ENCODE measurements around the gene PRKG1. TPM values are rescaled to one million over a fixed set of nuclear protein-coding genes. Genes with fewer than 3 reads are reported as not detected.
A peak's percentile ranks its signal among the peaks of the same experiment; 100 is the strongest.

PRKG1 gene
- total RNA-seq, 4 donors from 2014 or later: 24.5 to 46.1 (median 37.1) TPM

- peak in 1 of 2 donors; percentile 50 for TF ChIP-seq POLR2AphosphoS5 (IDR thresholded peaks at IDR 0.05)
- no peak for TF ChIP-seq EP300 (IDR thresholded peaks at IDR 0.05)
- intact Hi-C loops (cut with DNase I): no loop called here
- 47% methylated on average over 2 of the region's 2 CpGs for WGBS
- Histone ChIP-seq H3K4me3 (no peak overlapping the region), H3K4me1 (peaks cover 0 to 18% (median 13%) of the 10 kb centered on the region in 4 donors), H3K9me3 (no peaks in the 10 kb centered on the region), H3K27me3 (no peaks in the 10 kb centered on the region), H3K36me3 (no peaks in the 10 kb centered on the region), H3K27ac (replicated peaks in 1 of 4) (peak overlapping the region in 3 of 4 donors; percentile 32 to 48 (median 36))
- no peak for DNase-seq (ENCODE audit: extremely low spot score)
These were observed 473.7 kb downstream of the PRKG1 start for GRCh38 chr10:51547941-51548340.

- no peak for DNase-seq (ENCODE audit: extremely low spot score)
- Histone ChIP-seq H3K9me3 (no peaks in the 10 kb centered on the region), H3K36me3 (no peaks in the 10 kb centered on the region), H3K4me1 (peaks cover 0 to 12% (median 8%) of the 10 kb centered on the region in 4 donors), H3K4me3 (no peak overlapping the region), H3K27ac (replicated peaks in 1 of 4) (no peak overlapping the region), H3K27me3 (no peaks in the 10 kb centered on the region)
- intact Hi-C loops (cut with DNase I): no loop called here
- TF ChIP-seq EP300 (IDR thresholded peaks at IDR 0.05) (no peak), CTCF (IDR thresholded peaks at IDR 0.05) (no peak), POLR2A (IDR thresholded peaks at IDR 0.05; ENCODE audit: low read depth) (no peak), POLR2AphosphoS5 (IDR thresholded peaks at IDR 0.05) (no peak)
These were observed 478.6 kb downstream of the PRKG1 start for GRCh38 chr10:51552879-51553278.

GRCh38 chr10:51564896-51565510, 490.7 kb downstream of the PRKG1 start:
- Histone ChIP-seq H3K4me1 (no peaks in the 10 kb centered on the region), H3K9me3 (no peaks in the 10 kb centered on the region), H3K27ac (replicated peaks in 1 of 4) (no peak overlapping the region), H3K27me3 (no peaks in the 10 kb centered on the region), H3K4me3 (no peak overlapping the region), H3K36me3 (no peaks in the 10 kb centered on the region)
- DNase-seq (ENCODE audit: extremely low spot score): no peak
- WGBS: 79% methylated on average over 2 of the region's 2 CpGs
- intact Hi-C loops (cut with DNase I): no loop called here
- TF ChIP-seq POLR2AphosphoS5 (IDR thresholded peaks at IDR 0.05) (no peak), EP300 (IDR thresholded peaks at IDR 0.05) (no peak), POLR2A (IDR thresholded peaks at IDR 0.05; ENCODE audit: low read depth) (no peak), CTCF (IDR thresholded peaks at IDR 0.05) (no peak)

- WGBS: 77% methylated on average over 3 of the region's 3 CpGs
- no peak for DNase-seq (ENCODE audit: extremely low spot score)
These were observed 493.0 kb downstream of the PRKG1 start for GRCh38 chr10:51567271-51567670.

GRCh38 chr10:51569467-51569866, 495.2 kb downstream of the PRKG1 start:
- H3K4me3 ChIP-seq: no peak overlapping the region
- no peak overlapping the region for H3K27ac ChIP-seq (replicated peaks in 1 of 4)
- no peak for DNase-seq (ENCODE audit: extremely low spot score)
- TF ChIP-seq EP300 (IDR thresholded peaks at IDR 0.05) (no peak), CTCF (IDR thresholded peaks at IDR 0.05) (no peak), POLR2AphosphoS5 (IDR thresholded peaks at IDR 0.05) (no peak), POLR2A (IDR thresholded peaks at IDR 0.05; ENCODE audit: low read depth) (no peak)
- no peaks in the 10 kb centered on the region for H3K27me3 ChIP-seq
- no peaks in the 10 kb centered on the region for H3K4me1 ChIP-seq
- H3K9me3 ChIP-seq: no peaks in the 10 kb centered on the region
- 82% methylated on average over 3 of the region's 3 CpGs for WGBS
- no peaks in the 10 kb centered on the region for H3K36me3 ChIP-seq
- intact Hi-C loops (cut with DNase I): no loop called here

More at GRCh38 chr10:51567271-51567670, 493.0 kb downstream of the PRKG1 start:
- TF ChIP-seq POLR2AphosphoS5 (IDR thresholded peaks at IDR 0.05) (no peak), CTCF (IDR thresholded peaks at IDR 0.05) (no peak), EP300 (IDR thresholded peaks at IDR 0.05) (no peak), POLR2A (IDR thresholded peaks at IDR 0.05; ENCODE audit: low read depth) (no peak)
- no peaks in the 10 kb centered on the region for H3K36me3 ChIP-seq
- no peak overlapping the region for H3K4me3 ChIP-seq
- H3K27me3 ChIP-seq: no peaks in the 10 kb centered on the region
- H3K27ac ChIP-seq (replicated peaks in 1 of 4): no peak overlapping the region
- intact Hi-C loops (cut with DNase I): no loop called here
- H3K4me1 ChIP-seq: no peaks in the 10 kb centered on the region
- H3K9me3 ChIP-seq: no peaks in the 10 kb centered on the region

Data from esophagus muscularis mucosa (tissue), 4 donors.